ENCODE results near the gene TTC13.

Gene TTC13

GRCh38 chr1:230906226-230906625 is 72.4 kb downstream of the TTC13 start:
- H3K4me1 ChIP-seq (ENCODE audit: insufficient read depth, low read length), result no peaks in the 10 kb centered on the region
- H3K9ac ChIP-seq (ENCODE audit: low read depth, low read length), result no peak overlapping the region
- H3K27ac ChIP-seq (ENCODE audit: low read depth, low read length), result no peak overlapping the region
- no peaks in the 10 kb centered on the region for H3K27me3 ChIP-seq (ENCODE audit: insufficient read depth, low read length)
- no peaks in the 10 kb centered on the region for H3K9me3 ChIP-seq (ENCODE audit: insufficient read depth, low read depth, low read length)
- 0 out of 2 replicates have a peak, but pooled peaks cover 7% of the 10 kb centered on the region for H3K36me3 ChIP-seq (ENCODE audit: insufficient read depth, low read length)
- WGBS, result 98% methylated on average over 2 of the region's 2 CpGs
- H3K4me3 ChIP-seq (ENCODE audit: low read length), result no peak overlapping the region

GRCh38 chr1:230905733-230906132 is 72.9 kb downstream of the TTC13 start:
- H3K4me3 ChIP-seq (ENCODE audit: low read length), result no peak overlapping the region
- no peak overlapping the region for H3K9ac ChIP-seq (ENCODE audit: low read depth, low read length)
- 94% methylated on average over 5 of the region's 5 CpGs for WGBS
- H3K36me3 ChIP-seq (ENCODE audit: insufficient read depth, low read length), result 0 out of 2 replicates have a peak, but pooled peaks cover 5% of the 10 kb centered on the region
- H3K4me1 ChIP-seq (ENCODE audit: insufficient read depth, low read length), result no peaks in the 10 kb centered on the region
- no peak overlapping the region for H3K27ac ChIP-seq (ENCODE audit: low read depth, low read length)
- no peaks in the 10 kb centered on the region for H3K27me3 ChIP-seq (ENCODE audit: insufficient read depth, low read length)
- no peaks in the 10 kb centered on the region for H3K9me3 ChIP-seq (ENCODE audit: insufficient read depth, low read depth, low read length)

GRCh38 chr1:230902349-230902923 is 76.2 kb downstream of the TTC13 start:
- Histone ChIP-seq H3K9me3 (ENCODE audit: insufficient read depth, low read depth, low read length) (no peaks in the 10 kb centered on the region), H3K4me3 (ENCODE audit: low read length) (no peak overlapping the region), H3K27me3 (ENCODE audit: insufficient read depth, low read length) (no peaks in the 10 kb centered on the region), H3K9ac (ENCODE audit: low read depth, low read length) (no peak overlapping the region), H3K4me1 (ENCODE audit: insufficient read depth, low read length) (no peaks in the 10 kb centered on the region), H3K36me3 (ENCODE audit: insufficient read depth, low read length) (no peaks in the 10 kb centered on the region), H3K27ac (ENCODE audit: low read depth, low read length) (no peak overlapping the region)
- WGBS, result 94% methylated on average over 22 of the region's 22 CpGs

- 94% methylated on average over 6 of the region's 6 CpGs for WGBS
- no peak overlapping the region for H3K9ac ChIP-seq (ENCODE audit: low read depth, low read length)
Observed at GRCh38 chr1:230901671-230902070, 77.0 kb downstream of the TTC13 start.

GRCh38 chr1:230900984-230901383 is 77.7 kb downstream of the TTC13 start:
- H3K4me3 ChIP-seq (ENCODE audit: low read length), result no peak overlapping the region
- no peaks in the 10 kb centered on the region for H3K9me3 ChIP-seq (ENCODE audit: insufficient read depth, low read depth, low read length)
- no peaks in the 10 kb centered on the region for H3K4me1 ChIP-seq (ENCODE audit: insufficient read depth, low read length)
- 92% methylated on average over 6 of the region's 6 CpGs for WGBS
- no peaks in the 10 kb centered on the region for H3K36me3 ChIP-seq (ENCODE audit: insufficient read depth, low read length)
- H3K27me3 ChIP-seq (ENCODE audit: insufficient read depth, low read length), result no peaks in the 10 kb centered on the region
- no peak overlapping the region for H3K9ac ChIP-seq (ENCODE audit: low read depth, low read length)
- H3K27ac ChIP-seq (ENCODE audit: low read depth, low read length), result no peak overlapping the region

More at GRCh38 chr1:230901671-230902070, 77.0 kb downstream of the TTC13 start:
- no peaks in the 10 kb centered on the region for H3K9me3 ChIP-seq (ENCODE audit: insufficient read depth, low read depth, low read length)
- no peaks in the 10 kb centered on the region for H3K27me3 ChIP-seq (ENCODE audit: insufficient read depth, low read length)
- no peaks in the 10 kb centered on the region for H3K36me3 ChIP-seq (ENCODE audit: insufficient read depth, low read length)
- H3K27ac ChIP-seq (ENCODE audit: low read depth, low read length), result no peak overlapping the region
- no peaks in the 10 kb centered on the region for H3K4me1 ChIP-seq (ENCODE audit: insufficient read depth, low read length)
- no peak overlapping the region for H3K4me3 ChIP-seq (ENCODE audit: low read length)

- Histone ChIP-seq H3K4me3 (ENCODE audit: low read length) (no peak overlapping the region), H3K36me3 (ENCODE audit: insufficient read depth, low read length) (no peaks in the 10 kb centered on the region), H3K4me1 (ENCODE audit: insufficient read depth, low read length) (no peaks in the 10 kb centered on the region), H3K9ac (ENCODE audit: low read depth, low read length) (no peak overlapping the region), H3K27ac (ENCODE audit: low read depth, low read length) (no peak overlapping the region), H3K27me3 (ENCODE audit: insufficient read depth, low read length) (no peaks in the 10 kb centered on the region), H3K9me3 (ENCODE audit: insufficient read depth, low read depth, low read length) (no peaks in the 10 kb centered on the region)
- 91% methylated on average over 5 of the region's 5 CpGs for WGBS
Observed at GRCh38 chr1:230899841-230900251, 78.8 kb downstream of the TTC13 start.

- Histone ChIP-seq H3K4me3 (ENCODE audit: low read length) (no peak overlapping the region), H3K4me1 (ENCODE audit: insufficient read depth, low read length) (no peaks in the 10 kb centered on the region; the same call in 1 of the 2 replicates), H3K9me3 (ENCODE audit: insufficient read depth, low read depth, low read length) (no peaks in the 10 kb centered on the region), H3K36me3 (ENCODE audit: insufficient read depth, low read length) (no peaks in the 10 kb centered on the region), H3K27ac (ENCODE audit: low read depth, low read length) (no peak overlapping the region), H3K9ac (ENCODE audit: low read depth, low read length) (no peak overlapping the region), H3K27me3 (ENCODE audit: insufficient read depth, low read length) (no peaks in the 10 kb centered on the region)
- WGBS, result 78% methylated on average over 8 of the region's 8 CpGs
Observed at GRCh38 chr1:230898748-230899147, 79.9 kb downstream of the TTC13 start.

- Histone ChIP-seq H3K36me3 (ENCODE audit: insufficient read depth, low read length) (no peaks in the 10 kb centered on the region), H3K4me3 (ENCODE audit: low read length) (no peak overlapping the region), H3K9me3 (ENCODE audit: insufficient read depth, low read depth, low read length) (no peaks in the 10 kb centered on the region), H3K27ac (ENCODE audit: low read depth, low read length) (no peak overlapping the region), H3K9ac (ENCODE audit: low read depth, low read length) (no peak overlapping the region), H3K4me1 (ENCODE audit: insufficient read depth, low read length) (no peaks in the 10 kb centered on the region; the same call in 1 of the 2 replicates), H3K27me3 (ENCODE audit: insufficient read depth, low read length) (no peaks in the 10 kb centered on the region)
- 95% methylated on average over 4 of the region's 4 CpGs for WGBS
Observed at GRCh38 chr1:230898144-230898543, 80.5 kb downstream of the TTC13 start.

- Histone ChIP-seq H3K27me3 (ENCODE audit: insufficient read depth, low read length) (no peaks in the 10 kb centered on the region), H3K9me3 (ENCODE audit: insufficient read depth, low read depth, low read length) (no peaks in the 10 kb centered on the region), H3K4me3 (ENCODE audit: low read length) (no peak overlapping the region), H3K36me3 (ENCODE audit: insufficient read depth, low read length) (no peaks in the 10 kb centered on the region), H3K4me1 (ENCODE audit: insufficient read depth, low read length) (peaks cover 4% of the 10 kb centered on the region; the same call in 1 of the 2 replicates), H3K9ac (ENCODE audit: low read depth, low read length) (no peak overlapping the region), H3K27ac (ENCODE audit: low read depth, low read length) (no peak overlapping the region)
- WGBS, result 90% methylated on average over 1 of the region's 1 CpG
Observed at GRCh38 chr1:230896779-230897178, 81.9 kb downstream of the TTC13 start.

GRCh38 chr1:230895452-230895851 is 83.2 kb downstream of the TTC13 start:
- no peak overlapping the region for H3K27ac ChIP-seq (ENCODE audit: low read depth, low read length)
- H3K9ac ChIP-seq (ENCODE audit: low read depth, low read length), result no peak overlapping the region
- H3K27me3 ChIP-seq (ENCODE audit: insufficient read depth, low read length), result no peaks in the 10 kb centered on the region
- H3K9me3 ChIP-seq (ENCODE audit: insufficient read depth, low read depth, low read length), result no peaks in the 10 kb centered on the region
- no peak overlapping the region for H3K4me3 ChIP-seq (ENCODE audit: low read length)
- WGBS, result 100% methylated on average over 1 of the region's 2 CpGs
- no peaks in the 10 kb centered on the region for H3K36me3 ChIP-seq (ENCODE audit: insufficient read depth, low read length)
- peaks cover 6% of the 10 kb centered on the region; the same call in 1 of the 2 replicates for H3K4me1 ChIP-seq (ENCODE audit: insufficient read depth, low read length)

GRCh38 chr1:230894664-230895063 is 84.0 kb downstream of the TTC13 start:
- no peak overlapping the region for H3K4me3 ChIP-seq (ENCODE audit: low read length)
- peaks cover 6% of the 10 kb centered on the region; the same call in 1 of the 2 replicates for H3K4me1 ChIP-seq (ENCODE audit: insufficient read depth, low read length)
- 78% methylated on average over 5 of the region's 5 CpGs for WGBS
- no peak overlapping the region for H3K27ac ChIP-seq (ENCODE audit: low read depth, low read length)
- H3K9me3 ChIP-seq (ENCODE audit: insufficient read depth, low read depth, low read length), result no peaks in the 10 kb centered on the region
- H3K36me3 ChIP-seq (ENCODE audit: insufficient read depth, low read length), result no peaks in the 10 kb centered on the region
- no peak overlapping the region for H3K9ac ChIP-seq (ENCODE audit: low read depth, low read length)
- H3K27me3 ChIP-seq (ENCODE audit: insufficient read depth, low read length), result no peaks in the 10 kb centered on the region

GRCh38 chr1:230894032-230894431 is 84.6 kb downstream of the TTC13 start:
- Histone ChIP-seq H3K9ac (ENCODE audit: low read depth, low read length) (no peak overlapping the region), H3K4me1 (ENCODE audit: insufficient read depth, low read length) (peaks cover 6% of the 10 kb centered on the region; the same call in 1 of the 2 replicates), H3K27me3 (ENCODE audit: insufficient read depth, low read length) (no peaks in the 10 kb centered on the region), H3K27ac (ENCODE audit: low read depth, low read length) (no peak overlapping the region), H3K9me3 (ENCODE audit: insufficient read depth, low read depth, low read length) (no peaks in the 10 kb centered on the region), H3K36me3 (ENCODE audit: insufficient read depth, low read length) (no peaks in the 10 kb centered on the region), H3K4me3 (ENCODE audit: low read length) (no peak overlapping the region)
- WGBS, result 90% methylated on average over 5 of the region's 6 CpGs
